Suprapubic skin (tissue), 4 donors: Measurements from ENCODE around the gene ITFG2. TPM values are rescaled to one million over a fixed set of nuclear protein-coding genes. Genes with fewer than 3 reads are reported as not detected.

Experiments
- DNase-seq, 2 donors: peaks; one replicate each; pipeline ENCODE4 v3.0.0-alpha.2; 2019; ENCODE audit warnings: low spot score in 2 of 2
- H3K27ac ChIP-seq: fragments of 200-600 bp; sonication (generic); one replicate; pipeline ENCODE4 v1.5.1; 2019
- H3K27me3 ChIP-seq: fragments of 200-600 bp; sonication (generic); one replicate; pipeline ENCODE4 v1.5.1; 2019
- H3K36me3 ChIP-seq: fragments of 200-600 bp; sonication (generic); one replicate; pipeline ENCODE4 v1.5.1; 2019
- H3K4me1 ChIP-seq: fragments of 200-600 bp; sonication (generic); one replicate; pipeline ENCODE4 v1.5.1; 2019
- H3K4me3 ChIP-seq: fragments of 200-600 bp; sonication (generic); one replicate; pipeline ENCODE4 v1.5.1; 2019; ENCODE audit warnings: mild to moderate bottlenecking
- H3K9me3 ChIP-seq: fragments of 200-600 bp; sonication (generic); one replicate; pipeline ENCODE4 v1.5.1; 2019
- EP300 ChIP-seq: sonication (generic); formaldehyde crosslinking; IDR thresholded peaks from one replicate; pipeline ENCODE4 v1.6.1; 2017; ENCODE audit warnings: antibody characterized with exemption
- POLR2A ChIP-seq, 2 donors: fragments of 450-650 bp; IDR thresholded peaks; one replicate each; pipeline ENCODE4 v1.6.1; 2017; ENCODE audit warnings: antibody characterized with exemption in 2 of 2, mild to moderate bottlenecking in 2 of 2, moderate library complexity in 2 of 2
- POLR2AphosphoS5 ChIP-seq, 3 donors: sonication (generic); formaldehyde crosslinking; IDR thresholded peaks; one replicate each; pipeline ENCODE4 v1.6.1; 2017; ENCODE audit warnings: antibody characterized with exemption in 3 of 3
- WGBS: methylation state at CpG from one replicate; pipeline ENCODE4 v1.1.5; 2018; 5-methylcytosine and 5-hydroxymethylcytosine counted together
- total RNA-seq, 4 donors: library from RNA; depleted of rRNA; stranded (reverse); fragments of >200 nt; gene quantifications; one replicate each; pipeline ENCODE4 v1.1.0, GENCODE V29; 2016
- TF ChIP-seq, protein P1 (sequence below), 2 donors: fragments of 200-600 bp in 1 of 2; fragments of 450-650 bp in 1 of 2; sonication (generic) in 1 of 2; IDR thresholded peaks; one replicate each; pipeline ENCODE4 v1.5.1; 2016 to 2019; ENCODE audit warnings: antibody characterized with exemption in 2 of 2, mild to moderate bottlenecking in 1 of 2, moderate library complexity in 1 of 2

Gene ITFG2
- total RNA-seq, 4 donors from 2014 or later = 22.4 to 93.3 (median 35.8) TPM

DNA sequence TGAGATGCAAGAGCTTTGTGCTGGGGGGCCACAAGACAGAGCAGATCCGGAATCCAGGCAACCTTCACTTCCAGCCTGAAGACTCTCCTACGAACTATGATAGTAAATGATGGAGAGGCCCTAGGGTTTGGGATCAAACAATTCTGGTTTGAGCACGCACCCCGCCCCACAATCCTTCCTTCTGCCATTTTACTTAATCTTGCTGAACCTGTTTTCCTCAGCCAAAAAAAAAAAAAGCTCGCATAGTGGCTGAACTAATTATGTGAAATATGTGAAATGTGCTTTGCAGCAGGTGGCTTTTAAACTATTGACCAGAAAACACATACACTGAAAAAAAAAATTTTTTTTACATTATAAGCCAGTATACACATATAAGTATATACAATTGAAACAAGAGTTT, 667 bp upstream of the ITFG2 start:
- peaks cover 22% of the 10 kb centered on the region for H3K4me1 ChIP-seq
- no peak for TF ChIP-seq POLR2AphosphoS5 (IDR thresholded peaks at IDR 0.05)
- TF ChIP-seq POLR2A (IDR thresholded peaks at IDR 0.05) = no peak
- no peak for TF ChIP-seq EP300
- TF ChIP-seq, protein P1, sequence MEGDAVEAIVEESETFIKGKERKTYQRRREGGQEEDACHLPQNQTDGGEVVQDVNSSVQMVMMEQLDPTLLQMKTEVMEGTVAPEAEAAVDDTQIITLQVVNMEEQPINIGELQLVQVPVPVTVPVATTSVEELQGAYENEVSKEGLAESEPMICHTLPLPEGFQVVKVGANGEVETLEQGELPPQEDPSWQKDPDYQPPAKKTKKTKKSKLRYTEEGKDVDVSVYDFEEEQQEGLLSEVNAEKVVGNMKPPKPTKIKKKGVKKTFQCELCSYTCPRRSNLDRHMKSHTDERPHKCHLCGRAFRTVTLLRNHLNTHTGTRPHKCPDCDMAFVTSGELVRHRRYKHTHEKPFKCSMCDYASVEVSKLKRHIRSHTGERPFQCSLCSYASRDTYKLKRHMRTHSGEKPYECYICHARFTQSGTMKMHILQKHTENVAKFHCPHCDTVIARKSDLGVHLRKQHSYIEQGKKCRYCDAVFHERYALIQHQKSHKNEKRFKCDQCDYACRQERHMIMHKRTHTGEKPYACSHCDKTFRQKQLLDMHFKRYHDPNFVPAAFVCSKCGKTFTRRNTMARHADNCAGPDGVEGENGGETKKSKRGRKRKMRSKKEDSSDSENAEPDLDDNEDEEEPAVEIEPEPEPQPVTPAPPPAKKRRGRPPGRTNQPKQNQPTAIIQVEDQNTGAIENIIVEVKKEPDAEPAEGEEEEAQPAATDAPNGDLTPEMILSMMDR (IDR thresholded peaks at IDR 0.05) = no peak
- peak overlapping the region; percentile 63 for H3K4me3 ChIP-seq
- no peaks in the 10 kb centered on the region for H3K27me3 ChIP-seq
- H3K27ac ChIP-seq = peak overlapping the region; percentile 92
- H3K9me3 ChIP-seq = no peaks in the 10 kb centered on the region
- H3K36me3 ChIP-seq = peaks cover 7% of the 10 kb centered on the region
- DNase-seq = no peak
- WGBS = 53% methylated on average over 5 of the region's 5 CpGs

DNA sequence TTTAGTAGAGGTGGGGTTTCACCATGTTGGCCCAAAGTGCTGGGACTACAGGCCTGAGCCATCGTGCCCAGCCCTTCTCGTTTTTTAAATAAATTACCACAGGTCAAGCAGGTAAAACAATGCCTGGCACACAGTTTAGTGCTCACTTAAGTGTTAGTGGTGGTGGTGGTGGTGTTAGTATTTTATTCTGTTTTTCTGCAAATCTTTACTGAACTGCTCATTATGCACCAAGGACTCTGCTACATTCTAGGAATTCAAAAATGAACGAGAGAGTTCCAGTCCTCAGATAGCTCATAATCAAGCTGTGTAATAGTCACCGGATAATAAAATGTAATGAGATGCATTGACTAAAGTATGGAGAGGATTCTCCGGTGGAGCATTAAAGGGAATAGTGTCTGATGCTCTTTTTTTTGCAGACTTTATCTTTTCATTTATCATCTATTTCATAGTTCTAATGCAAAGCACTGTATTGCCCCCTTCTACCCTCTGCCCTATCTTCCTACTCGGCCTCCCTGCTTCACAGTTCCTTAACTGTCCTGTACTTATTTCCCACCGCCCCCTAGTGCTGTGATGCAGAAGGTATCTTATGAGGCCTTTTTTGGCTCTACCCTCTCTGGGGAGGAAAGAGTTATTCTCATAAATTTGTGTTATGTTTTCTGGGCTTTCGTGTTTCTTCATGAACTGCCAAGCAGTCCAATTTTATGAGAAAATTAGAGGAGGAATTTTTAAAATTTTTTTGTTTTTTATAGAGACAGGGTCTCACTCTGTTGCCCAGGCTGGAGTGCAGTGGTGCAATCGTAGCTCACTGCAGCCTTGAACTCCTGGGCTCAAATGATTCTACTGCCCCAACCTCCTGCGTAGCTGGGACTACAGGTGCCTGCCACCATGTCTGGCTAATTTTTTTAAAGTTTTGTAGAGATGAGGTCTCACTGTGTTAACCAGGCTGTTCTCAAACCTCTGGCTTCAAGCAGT, 1.0 kb downstream of the ITFG2 start:
- TF ChIP-seq, protein P1 (IDR thresholded peaks at IDR 0.05) = peak; percentile 47 to 48
- TF ChIP-seq POLR2A (IDR thresholded peaks at IDR 0.05) = no peak
- WGBS = 16% methylated on average over 10 of the region's 10 CpGs
- Histone ChIP-seq H3K27me3 (no peaks in the 10 kb centered on the region), H3K4me1 (peaks cover 22% of the 10 kb centered on the region), H3K36me3 (peaks cover 19% of the 10 kb centered on the region), H3K4me3 (peak overlapping the region; percentile 63), H3K9me3 (no peaks in the 10 kb centered on the region), H3K27ac (peak overlapping the region; percentile 92)
- no peak for DNase-seq

DNA sequence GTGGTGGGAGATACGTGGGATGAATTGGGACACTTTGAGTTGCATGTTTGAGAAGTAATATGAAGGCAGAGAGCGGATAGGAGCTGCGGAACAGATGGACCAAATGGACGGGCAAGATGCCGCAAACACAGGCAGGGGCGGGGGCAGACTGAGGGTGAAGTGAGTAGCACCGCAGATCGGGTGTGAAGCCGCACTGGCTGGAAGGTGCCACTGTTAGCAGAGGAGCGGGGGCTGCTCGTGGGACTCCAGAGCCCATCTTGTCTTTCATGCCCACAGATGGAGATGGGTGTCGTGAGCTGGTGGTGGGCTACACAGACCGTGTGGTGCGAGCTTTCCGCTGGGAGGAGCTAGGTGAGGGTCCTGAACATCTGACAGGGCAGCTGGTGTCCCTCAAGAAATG, 7.3 kb downstream of the ITFG2 start:
- no peak for DNase-seq
- Histone ChIP-seq H3K36me3 (peaks cover 77% of the 10 kb centered on the region), H3K4me1 (no peaks in the 10 kb centered on the region), H3K9me3 (no peaks in the 10 kb centered on the region), H3K4me3 (no peak overlapping the region), H3K27ac (no peak overlapping the region), H3K27me3 (no peaks in the 10 kb centered on the region)
- TF ChIP-seq POLR2AphosphoS5 (IDR thresholded peaks at IDR 0.05) = no peak
- TF ChIP-seq, protein P1 (IDR thresholded peaks at IDR 0.05) = no peak
- 95% methylated on average over 15 of the region's 15 CpGs for WGBS

DNA sequence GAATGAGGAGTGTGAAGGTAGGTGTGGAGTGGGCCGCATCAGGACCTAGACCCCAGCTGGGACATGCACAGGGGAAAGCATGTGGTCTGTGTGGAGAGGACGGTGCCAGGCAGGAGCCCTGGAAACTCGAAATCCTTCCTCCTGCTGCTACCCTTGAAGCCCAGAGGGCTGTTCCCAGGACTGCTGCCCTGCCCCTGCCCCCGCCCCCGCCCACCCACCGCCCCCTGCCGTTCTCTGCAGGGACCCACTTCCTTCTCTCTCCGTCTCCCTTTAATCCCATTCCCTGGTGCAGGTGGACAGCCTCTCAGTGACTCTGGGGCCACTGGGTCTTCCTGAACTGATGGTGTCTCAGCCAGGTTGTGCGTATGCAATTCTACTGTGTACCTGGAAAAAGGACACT, 8.0 kb downstream of the ITFG2 start:
- H3K27me3 ChIP-seq = no peaks in the 10 kb centered on the region
- 81% methylated on average over 8 of the region's 9 CpGs for WGBS
- no peak for DNase-seq
- TF ChIP-seq EP300 (no peak), POLR2A (IDR thresholded peaks at IDR 0.05) (no peak), POLR2AphosphoS5 (IDR thresholded peaks at IDR 0.05) (no peak)
- H3K4me1 ChIP-seq = no peaks in the 10 kb centered on the region
- H3K9me3 ChIP-seq = no peaks in the 10 kb centered on the region
- no peak overlapping the region for H3K4me3 ChIP-seq
- H3K36me3 ChIP-seq = peaks cover 81% of the 10 kb centered on the region
- H3K27ac ChIP-seq = no peak overlapping the region

DNA sequence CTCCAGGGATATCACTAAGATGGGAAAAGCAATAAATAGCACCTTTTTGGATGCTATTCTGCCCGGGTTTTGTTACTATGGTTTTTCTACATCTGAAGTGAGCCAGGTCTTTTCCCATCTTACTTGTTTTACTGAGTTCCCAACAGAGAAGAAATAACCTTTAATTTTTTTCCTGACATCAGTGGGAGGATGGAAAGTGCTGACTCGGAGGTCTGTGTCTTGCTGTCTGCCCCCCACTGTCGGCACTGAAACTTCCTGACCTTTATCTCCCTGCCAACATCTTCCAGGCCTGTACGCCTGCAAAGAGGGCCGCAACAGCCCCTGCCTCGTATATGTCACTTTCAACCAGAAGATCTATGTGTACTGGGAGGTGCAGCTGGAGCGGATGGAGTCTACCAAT, 11.0 kb downstream of the ITFG2 start:
- WGBS = 76% methylated on average over 7 of the region's 7 CpGs
- H3K4me1 ChIP-seq = no peaks in the 10 kb centered on the region
- H3K4me3 ChIP-seq = no peak overlapping the region
- TF ChIP-seq POLR2AphosphoS5 (IDR thresholded peaks at IDR 0.05) (no peak), EP300 (no peak), POLR2A (IDR thresholded peaks at IDR 0.05) (no peak)
- TF ChIP-seq, protein P1 (IDR thresholded peaks at IDR 0.05) = no peak
- peaks cover 95% of the 10 kb centered on the region for H3K36me3 ChIP-seq
- no peaks in the 10 kb centered on the region for H3K27me3 ChIP-seq
- H3K27ac ChIP-seq = no peak overlapping the region
- DNase-seq = no peak
- no peaks in the 10 kb centered on the region for H3K9me3 ChIP-seq
